RPMI8226 (cell line): ENCODE results near the gene KIAA2012.

Experiments used
- DNase-seq: peaks from one replicate; pipeline ENCODE4 v3.0.0-alpha.2; 2015

Gene KIAA2012

DNA sequence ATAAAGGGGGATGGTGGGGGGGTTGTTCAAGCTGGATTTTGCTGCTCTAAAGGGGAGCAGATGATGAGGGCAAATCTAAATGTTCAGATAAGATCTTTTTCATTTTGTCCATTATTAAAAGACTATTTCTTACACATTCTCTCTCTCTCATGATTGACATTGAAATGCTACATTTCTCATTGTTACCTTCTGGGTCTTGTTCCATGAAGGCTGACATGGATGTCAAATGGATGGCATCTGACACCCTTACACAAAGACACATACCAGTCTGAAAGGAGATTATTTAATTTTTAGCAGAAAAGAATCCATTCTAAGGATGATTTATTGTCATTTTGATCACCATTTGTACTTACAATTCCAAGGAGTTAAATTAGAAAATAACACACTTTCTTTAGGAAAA lies 28.3 kb upstream of the KIAA2012 start:
- DNase-seq = no peak

GRCh38 chr2:202046572-202046971 lies 26.5 kb upstream of the KIAA2012 start:
- DNase-seq = no peak

- no peak for DNase-seq
These were observed 23.8 kb upstream of the KIAA2012 start for GRCh38 chr2:202049092-202049728.

GRCh38 chr2:202049840-202050239 lies 23.2 kb upstream of the KIAA2012 start:
- DNase-seq = no peak

- no peak for DNase-seq
These were observed 22.4 kb upstream of the KIAA2012 start for GRCh38 chr2:202050652-202051051.

- DNase-seq = no peak
These were observed 21.4 kb upstream of the KIAA2012 start for GRCh38 chr2:202051499-202052161.

- no peak for DNase-seq
These were observed 20.8 kb upstream of the KIAA2012 start for GRCh38 chr2:202052235-202052634.

DNA sequence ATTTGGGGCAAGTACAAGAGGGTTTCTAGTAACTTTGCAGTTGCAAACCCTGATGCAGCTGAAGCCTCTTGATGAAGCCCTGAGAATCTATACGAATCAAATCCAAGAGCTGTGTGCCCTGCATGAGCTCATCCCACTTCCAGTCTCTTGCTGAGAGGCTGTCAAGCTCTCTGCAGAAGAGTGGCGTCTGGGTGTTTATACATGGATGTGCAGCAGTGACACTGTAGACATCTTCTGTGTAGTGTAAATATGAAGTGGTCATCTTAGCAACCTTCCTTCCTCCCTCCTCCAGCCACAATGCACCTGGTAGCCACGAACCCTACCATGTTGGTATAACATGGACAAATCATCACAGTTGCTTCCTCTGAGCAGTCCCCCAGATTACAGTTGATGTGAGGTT lies 18.4 kb upstream of the KIAA2012 start:
- no peak for DNase-seq

DNA sequence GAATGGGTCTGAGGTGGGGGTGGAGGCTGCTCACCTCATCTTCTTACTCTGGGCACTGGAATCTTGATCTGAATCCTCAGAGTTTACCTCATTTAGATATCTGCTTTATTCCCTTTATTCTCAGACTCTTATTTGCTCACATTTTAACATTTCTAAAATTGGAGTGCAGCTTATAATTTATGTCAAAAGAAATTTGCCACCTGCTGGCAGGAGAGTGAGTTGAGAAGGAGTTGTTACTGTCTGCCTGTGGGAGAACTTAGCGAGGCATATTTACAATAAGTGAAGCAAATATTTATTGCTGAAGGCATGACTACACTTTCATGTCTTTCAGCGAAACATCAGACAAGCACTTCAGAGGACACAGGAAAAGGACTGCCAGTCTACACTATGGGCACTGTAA lies 16.4 kb upstream of the KIAA2012 start:
- DNase-seq = peak; percentile 16

GRCh38 chr2:202060218-202060617 lies 12.8 kb upstream of the KIAA2012 start:
- DNase-seq = no peak

DNA sequence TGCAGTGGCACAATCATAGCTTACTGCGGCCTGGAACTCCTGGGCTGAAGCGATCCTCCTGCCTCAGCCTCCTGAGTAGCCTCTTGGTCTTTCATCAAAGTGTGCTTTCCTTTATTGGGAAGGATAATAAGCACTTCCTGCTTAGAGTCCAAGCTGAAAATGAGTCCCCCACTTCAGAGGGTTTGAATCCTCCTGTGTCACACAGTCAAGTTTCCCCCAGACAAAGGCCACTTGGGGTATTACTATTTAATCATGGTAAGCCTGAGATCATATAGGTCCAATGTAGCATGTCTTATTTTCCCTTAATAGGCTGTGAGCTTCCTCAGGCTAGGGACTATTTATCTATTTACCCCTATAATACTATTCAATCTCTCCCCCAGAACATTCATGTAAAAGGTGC lies 11.4 kb upstream of the KIAA2012 start:
- no peak for DNase-seq

DNA sequence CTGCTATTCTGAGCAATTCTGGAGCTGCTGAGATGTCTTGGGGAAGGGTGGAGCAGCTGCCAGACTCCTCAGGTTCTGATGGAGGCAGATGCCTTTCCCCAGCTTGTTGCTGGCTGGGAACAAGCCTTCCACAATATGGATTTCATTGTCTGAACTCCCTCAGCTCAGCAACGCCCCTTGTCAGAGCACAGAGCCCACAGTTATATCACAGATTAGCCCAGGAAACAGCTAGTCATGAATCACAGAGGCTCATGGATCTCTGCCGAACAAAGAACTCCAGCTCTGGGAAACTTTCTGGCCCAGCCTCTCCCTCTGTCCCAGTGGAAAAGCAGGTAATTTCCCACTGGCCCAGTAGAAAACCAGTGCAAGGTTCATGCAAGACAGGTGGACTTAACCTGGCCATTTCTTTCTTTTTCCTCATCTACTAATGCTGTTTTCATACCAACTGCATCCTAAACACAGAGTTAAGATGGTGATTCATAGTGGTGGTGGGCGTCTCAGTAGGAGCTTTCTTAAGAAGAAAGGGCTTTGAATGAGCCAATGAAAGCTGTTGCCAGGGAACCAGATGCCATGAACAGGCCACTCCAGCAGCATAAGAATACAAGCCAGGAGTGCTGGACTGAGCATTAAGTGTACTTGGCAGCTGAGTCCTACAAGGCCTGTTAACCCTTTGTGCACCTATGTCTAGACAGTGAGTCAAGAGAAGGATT lies 8.7 kb upstream of the KIAA2012 start:
- DNase-seq = no peak

DNA sequence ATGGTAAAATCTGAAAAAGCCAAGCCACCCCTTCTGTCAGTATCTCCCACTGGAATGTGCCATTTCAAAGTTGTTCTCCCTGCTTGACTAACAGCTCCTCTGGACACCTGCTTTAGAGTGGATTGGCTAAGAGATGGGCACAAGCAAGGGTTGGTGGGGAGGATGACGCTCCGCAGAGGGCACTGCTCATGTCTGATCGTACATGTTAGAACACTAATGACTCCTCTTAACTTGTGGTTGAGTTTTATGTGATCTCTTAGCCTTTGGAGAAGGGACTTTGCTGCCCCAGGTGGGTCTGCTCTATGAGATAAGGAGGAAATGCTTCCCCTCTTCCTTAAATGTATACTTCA lies 8.2 kb upstream of the KIAA2012 start:
- DNase-seq = no peak

DNA sequence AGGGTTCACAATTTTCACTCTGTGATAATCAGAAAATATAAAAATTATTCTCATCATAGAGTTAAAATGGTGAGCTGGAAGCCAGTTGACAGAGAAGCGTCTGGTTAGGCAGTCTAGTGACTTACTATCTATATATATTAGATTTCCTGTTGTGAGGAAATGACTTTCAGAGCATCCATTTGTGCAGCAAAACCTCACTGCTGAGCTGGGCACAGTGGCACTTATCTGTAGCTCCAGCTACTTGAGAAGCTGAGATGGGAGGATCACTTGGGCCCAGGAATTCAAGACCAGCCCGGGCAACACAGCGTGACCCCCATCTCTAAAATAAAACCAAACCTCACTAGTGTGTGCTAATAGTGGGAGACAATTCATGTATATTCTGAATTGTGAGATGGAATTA lies 7.2 kb upstream of the KIAA2012 start:
- no peak for DNase-seq

- no peak for DNase-seq
These were observed 6.2 kb upstream of the KIAA2012 start for GRCh38 chr2:202066875-202067274.

DNA sequence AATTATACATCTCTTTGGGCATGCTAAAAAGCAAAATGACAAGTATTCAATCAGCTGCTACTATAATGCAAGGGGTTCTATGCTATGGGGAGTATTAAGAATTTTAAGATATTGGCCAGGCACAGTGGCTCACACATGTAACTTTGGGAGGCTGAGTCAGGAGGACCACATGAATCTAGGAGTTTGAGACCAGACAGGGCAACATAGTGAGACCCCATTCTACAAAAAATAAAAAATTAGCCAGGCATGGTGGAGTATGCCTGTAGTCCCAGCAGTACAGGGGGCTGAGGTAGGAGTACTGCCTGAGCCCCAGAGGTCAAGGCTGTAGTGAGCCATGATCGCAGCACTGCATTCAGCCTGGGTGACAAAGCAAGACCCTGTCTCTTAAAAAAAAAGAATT lies 5.5 kb upstream of the KIAA2012 start:
- DNase-seq = no peak

DNA sequence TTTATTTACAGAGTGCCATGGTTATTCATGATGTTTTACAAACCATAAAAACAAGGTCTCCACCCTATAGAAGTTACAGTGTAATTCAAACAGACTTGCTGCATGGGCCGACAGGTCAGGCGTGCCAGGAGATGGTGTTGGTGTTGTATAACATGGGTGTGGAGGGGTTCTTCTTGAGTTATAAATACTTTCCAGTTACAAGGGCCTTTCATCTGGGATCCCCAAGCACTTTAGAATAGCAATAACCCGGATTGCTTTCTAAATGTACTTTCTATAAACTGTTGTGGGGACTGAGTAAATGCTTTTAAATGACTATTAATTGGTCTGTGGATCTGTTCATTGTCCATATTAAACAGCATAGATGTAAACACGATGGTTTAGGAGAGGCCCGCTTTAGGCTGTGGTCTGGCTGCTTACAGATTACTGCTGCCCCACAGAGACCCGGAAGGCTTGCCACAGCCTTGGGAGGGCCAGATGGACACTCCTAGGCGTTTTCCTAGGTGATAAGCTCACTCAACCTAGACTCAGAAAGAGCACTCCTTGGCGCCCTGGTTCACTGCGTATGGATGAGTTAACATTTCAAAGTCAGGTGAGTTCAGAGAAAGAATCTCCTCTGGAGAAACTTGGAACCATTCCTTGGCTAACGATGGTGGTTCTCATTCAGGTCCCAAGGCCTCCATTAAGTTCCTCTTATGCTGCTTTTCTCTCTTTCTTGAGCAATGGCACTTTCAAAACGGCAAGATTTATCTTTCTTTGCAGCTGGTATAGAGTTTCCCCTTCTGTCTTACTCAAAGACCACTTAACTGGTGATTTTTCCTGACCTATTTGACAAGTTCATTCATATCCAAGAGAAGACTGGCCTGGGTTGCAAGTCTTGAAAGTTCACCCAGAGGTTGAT lies 3.6 kb upstream of the KIAA2012 start:
- DNase-seq = no peak

DNA sequence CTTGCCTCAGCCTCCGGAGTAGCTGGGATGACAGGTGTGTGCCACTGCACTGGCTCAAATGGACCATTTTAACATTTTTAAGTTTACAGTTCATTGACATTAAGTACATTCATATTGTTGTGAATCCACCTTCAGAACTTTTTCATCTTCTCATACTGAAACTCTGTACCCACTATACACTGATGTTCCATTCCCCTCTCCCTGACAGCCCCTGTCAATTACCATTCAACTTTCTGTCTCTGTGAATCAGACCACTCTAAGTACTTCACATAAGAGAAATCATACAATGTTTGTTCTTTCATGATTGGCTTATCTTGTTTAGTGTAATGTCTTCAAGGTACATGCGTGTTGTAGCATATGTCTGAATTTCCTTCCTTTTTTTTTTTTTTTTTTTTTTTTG lies 1.9 kb upstream of the KIAA2012 start:
- no peak for DNase-seq

DNA sequence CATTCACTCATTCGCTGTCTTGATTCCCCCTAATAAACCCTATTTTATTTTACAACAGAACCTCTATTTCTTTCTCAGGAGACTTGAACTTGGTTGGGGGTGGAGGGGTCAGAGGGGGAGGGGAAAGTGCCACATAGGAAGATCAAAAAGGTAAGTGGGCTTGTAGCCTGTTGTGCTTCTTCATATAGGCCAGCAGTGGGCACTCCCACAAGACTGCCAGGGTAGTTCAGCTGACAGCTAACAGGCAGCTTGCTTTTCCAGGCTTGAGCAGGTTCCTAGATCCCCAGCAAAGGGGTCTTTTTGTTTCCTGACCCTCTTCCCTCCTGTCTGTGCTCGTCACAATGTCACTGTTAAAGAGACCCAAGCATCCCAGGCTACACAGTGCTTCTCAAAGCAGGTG lies 829 bp upstream of the KIAA2012 start:
- DNase-seq = no peak

DNA sequence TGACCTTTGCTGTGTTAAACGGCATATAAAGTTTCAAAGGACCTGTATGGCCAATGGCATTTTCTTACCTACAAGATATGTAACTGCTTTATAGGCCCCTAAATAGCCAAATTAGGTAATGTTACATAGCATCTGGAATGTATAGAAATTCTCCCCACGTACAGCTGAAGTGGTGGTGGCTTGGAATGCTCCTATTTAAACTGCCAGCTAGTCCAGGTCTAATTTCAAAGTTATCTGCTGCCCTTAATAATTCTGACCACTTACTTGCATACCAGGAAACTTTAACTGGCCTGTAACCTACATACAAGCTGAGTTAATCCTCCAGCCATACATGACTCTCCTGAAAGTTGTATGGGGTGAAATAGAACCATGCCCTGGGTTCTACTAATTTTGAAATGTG lies 1.3 kb downstream of the KIAA2012 start:
- no peak for DNase-seq

GRCh38 chr2:202079310-202079709 lies 6.3 kb downstream of the KIAA2012 start:
- DNase-seq = no peak

- no peak for DNase-seq
These were observed 11.2 kb downstream of the KIAA2012 start for GRCh38 chr2:202084265-202084664.

- no peak for DNase-seq
These were observed 15.7 kb downstream of the KIAA2012 start for GRCh38 chr2:202088777-202089176.
